ENCODE results near the gene ETS1.

Gene ETS1

GRCh38 chr11:128480665-128481064 is 106.7 kb downstream of the ETS1 start:
- Mint-ChIP-seq H3K36me3 (ENCODE audit: low read depth) (peaks cover 84% of the 10 kb centered on the region), H3K4me1 (peaks cover 19% of the 10 kb centered on the region), H3K27me3 (ENCODE audit: low read depth, poor library complexity) (peaks cover 3% of the 10 kb centered on the region), H3K4me3 (no peak overlapping the region), H3K27ac (no peak overlapping the region), H3K9me3 (no peaks in the 10 kb centered on the region)
- no peak for TF ChIP-seq CTCF (IDR thresholded peaks at IDR 0.05)
- no peak for DNase-seq

GRCh38 chr11:128480066-128480465 is 107.3 kb downstream of the ETS1 start:
- TF ChIP-seq CTCF (IDR thresholded peaks at IDR 0.05), result no peak
- H3K4me3 Mint-ChIP-seq, result no peak overlapping the region
- no peak for DNase-seq
- H3K4me1 Mint-ChIP-seq, result peaks cover 25% of the 10 kb centered on the region
- peak overlapping the region; percentile 66 for H3K27ac Mint-ChIP-seq
- peaks cover 3% of the 10 kb centered on the region for H3K27me3 Mint-ChIP-seq (ENCODE audit: low read depth, poor library complexity)
- no peaks in the 10 kb centered on the region for H3K9me3 Mint-ChIP-seq
- H3K36me3 Mint-ChIP-seq (ENCODE audit: low read depth), result peaks cover 78% of the 10 kb centered on the region

GRCh38 chr11:128479144-128479543 is 108.2 kb downstream of the ETS1 start:
- no peak for DNase-seq
- Mint-ChIP-seq H3K27ac (no peak overlapping the region), H3K9me3 (no peaks in the 10 kb centered on the region), H3K4me3 (no peak overlapping the region), H3K4me1 (peaks cover 35% of the 10 kb centered on the region), H3K27me3 (ENCODE audit: low read depth, poor library complexity) (peaks cover 3% of the 10 kb centered on the region), H3K36me3 (ENCODE audit: low read depth) (peaks cover 69% of the 10 kb centered on the region)
- no peak for TF ChIP-seq CTCF (IDR thresholded peaks at IDR 0.05)

GRCh38 chr11:128478305-128478704 is 109.1 kb downstream of the ETS1 start:
- Mint-ChIP-seq H3K27ac (no peak overlapping the region), H3K27me3 (ENCODE audit: low read depth, poor library complexity) (peaks cover 6% of the 10 kb centered on the region), H3K4me3 (no peak overlapping the region), H3K9me3 (no peaks in the 10 kb centered on the region), H3K36me3 (ENCODE audit: low read depth) (peaks cover 60% of the 10 kb centered on the region), H3K4me1 (peaks cover 42% of the 10 kb centered on the region)
- no peak for TF ChIP-seq CTCF (IDR thresholded peaks at IDR 0.05)
- no peak for DNase-seq

GRCh38 chr11:128477811-128478210 is 109.5 kb downstream of the ETS1 start:
- no peak for TF ChIP-seq CTCF (IDR thresholded peaks at IDR 0.05)
- no peaks in the 10 kb centered on the region for H3K9me3 Mint-ChIP-seq
- no peak for DNase-seq
- H3K27me3 Mint-ChIP-seq (ENCODE audit: low read depth, poor library complexity), result peaks cover 7% of the 10 kb centered on the region
- no peak overlapping the region for H3K4me3 Mint-ChIP-seq
- H3K36me3 Mint-ChIP-seq (ENCODE audit: low read depth), result peaks cover 57% of the 10 kb centered on the region
- H3K27ac Mint-ChIP-seq, result no peak overlapping the region
- H3K4me1 Mint-ChIP-seq, result peaks cover 45% of the 10 kb centered on the region

GRCh38 chr11:128477278-128477677 is 110.1 kb downstream of the ETS1 start:
- H3K27me3 Mint-ChIP-seq (ENCODE audit: low read depth, poor library complexity), result peaks cover 9% of the 10 kb centered on the region
- no peaks in the 10 kb centered on the region for H3K9me3 Mint-ChIP-seq
- no peak for TF ChIP-seq CTCF (IDR thresholded peaks at IDR 0.05)
- H3K36me3 Mint-ChIP-seq (ENCODE audit: low read depth), result peaks cover 59% of the 10 kb centered on the region
- DNase-seq, result no peak
- H3K4me3 Mint-ChIP-seq, result no peak overlapping the region
- no peak overlapping the region for H3K27ac Mint-ChIP-seq
- H3K4me1 Mint-ChIP-seq, result peaks cover 49% of the 10 kb centered on the region

Data from nephron progenitor cell (in vitro differentiated cells).